KOPT-K1 (cell line): Measurements from ENCODE around the gene LMAN1L.

Source experiments
- H3K27ac ChIP-seq: fragments of 200-600 bp; sonication (generic); 2 replicates; pipeline ENCODE4 v1.5.1; 2016; ENCODE audit warnings: antibody characterized with exemption, mild to moderate bottlenecking, low read depth, low read length; ENCODE audit not compliant: poor library complexity, severe bottlenecking
- H3K36me3 ChIP-seq: fragments of 200-600 bp; sonication (generic); 2 replicates; pipeline ENCODE4 v1.5.1; 2017; ENCODE audit warnings: antibody characterized with exemption, mild to moderate bottlenecking, low read length, moderate library complexity; ENCODE audit not compliant: insufficient read depth
- H3K9me3 ChIP-seq: fragments of 200-600 bp; sonication (generic); 2 replicates; pipeline ENCODE4 v1.5.1; 2017; ENCODE audit warnings: antibody characterized with exemption, low read length, mild to moderate bottlenecking; ENCODE audit not compliant: insufficient read depth, poor library complexity, severe bottlenecking

Gene LMAN1L

GRCh38 chr15:74815121-74815934, 2.7 kb downstream of the LMAN1L start:
- Histone ChIP-seq H3K9me3 (no peaks in the 10 kb centered on the region), H3K27ac (no peak overlapping the region), H3K36me3 (no peaks in the 10 kb centered on the region)

GRCh38 chr15:74815961-74816360, 3.3 kb downstream of the LMAN1L start:
- Histone ChIP-seq H3K27ac (no peak overlapping the region), H3K9me3 (no peaks in the 10 kb centered on the region), H3K36me3 (no peaks in the 10 kb centered on the region)

- Histone ChIP-seq H3K9me3 (no peaks in the 10 kb centered on the region), H3K36me3 (no peaks in the 10 kb centered on the region), H3K27ac (no peak overlapping the region)
Measured at GRCh38 chr15:74816624-74817369, 4.2 kb downstream of the LMAN1L start.

GRCh38 chr15:74817370-74817737, 4.7 kb downstream of the LMAN1L start:
- Histone ChIP-seq H3K36me3 (no peaks in the 10 kb centered on the region), H3K27ac (no peak overlapping the region), H3K9me3 (no peaks in the 10 kb centered on the region)

- H3K36me3 ChIP-seq, result no peaks in the 10 kb centered on the region
- H3K27ac ChIP-seq, result no peak overlapping the region
- no peaks in the 10 kb centered on the region for H3K9me3 ChIP-seq
Measured at GRCh38 chr15:74820056-74820455, 7.4 kb downstream of the LMAN1L start.

- H3K27ac ChIP-seq, result no peak overlapping the region
Measured at GRCh38 chr15:74821091-74821789, 8.6 kb downstream of the LMAN1L start.

GRCh38 chr15:74821790-74822158, 9.1 kb downstream of the LMAN1L start:
- H3K27ac ChIP-seq, result no peak overlapping the region
- no peaks in the 10 kb centered on the region for H3K36me3 ChIP-seq
- H3K9me3 ChIP-seq, result no peaks in the 10 kb centered on the region

More at GRCh38 chr15:74821091-74821789, 8.6 kb downstream of the LMAN1L start:
- Histone ChIP-seq H3K36me3 (no peaks in the 10 kb centered on the region), H3K9me3 (no peaks in the 10 kb centered on the region)

- Histone ChIP-seq H3K27ac (no peak overlapping the region), H3K36me3 (no peaks in the 10 kb centered on the region), H3K9me3 (no peaks in the 10 kb centered on the region)
Measured at GRCh38 chr15:74822233-74822632, 9.6 kb downstream of the LMAN1L start.

GRCh38 chr15:74823324-74823723, 10.7 kb downstream of the LMAN1L start:
- H3K9me3 ChIP-seq, result no peaks in the 10 kb centered on the region
- H3K36me3 ChIP-seq, result no peaks in the 10 kb centered on the region
- no peak overlapping the region for H3K27ac ChIP-seq

- no peaks in the 10 kb centered on the region for H3K36me3 ChIP-seq
- no peak overlapping the region for H3K27ac ChIP-seq
- H3K9me3 ChIP-seq, result no peaks in the 10 kb centered on the region
Measured at GRCh38 chr15:74824976-74825375, 12.3 kb downstream of the LMAN1L start.

GRCh38 chr15:74825866-74826265, 13.2 kb downstream of the LMAN1L start:
- Histone ChIP-seq H3K36me3 (no peaks in the 10 kb centered on the region), H3K27ac (no peak overlapping the region), H3K9me3 (no peaks in the 10 kb centered on the region)

- H3K27ac ChIP-seq, result no peak within 1 kb of the TSS
- no peaks in the 10 kb centered on the region for H3K9me3 ChIP-seq
- no peaks in the 10 kb centered on the region for H3K36me3 ChIP-seq
Measured at GRCh38 chr15:74826364-74826819, 13.8 kb downstream of the LMAN1L start, which contains the start of gene CPLX3. TSS of gene CPLX3 (plus strand) at chr15:74826627. CDS start at chr15:74826704, 77 bp downstream.

- H3K9me3 ChIP-seq, result no peaks in the 10 kb centered on the region
- H3K27ac ChIP-seq, result no peak overlapping the region
- H3K36me3 ChIP-seq, result no peaks in the 10 kb centered on the region
Measured at GRCh38 chr15:74826921-74827320, 14.3 kb downstream of the LMAN1L start.

- H3K27ac ChIP-seq, result no peak overlapping the region
- H3K36me3 ChIP-seq, result no peaks in the 10 kb centered on the region
- H3K9me3 ChIP-seq, result no peaks in the 10 kb centered on the region
Measured at GRCh38 chr15:74827614-74828013, 15.0 kb downstream of the LMAN1L start.

GRCh38 chr15:74828835-74829234, 16.2 kb downstream of the LMAN1L start:
- H3K36me3 ChIP-seq, result no peaks in the 10 kb centered on the region
- H3K27ac ChIP-seq, result no peak overlapping the region
- H3K9me3 ChIP-seq, result no peaks in the 10 kb centered on the region
